Urothelium cell line (cell line): ENCODE data around the gene CHMP4B.

Experiments
- DNase-seq: peaks from one replicate; pipeline ENCODE4 v3.0.0; 2011; ENCODE audit warnings: low spot score, mixed read lengths
- FAIRE-seq: peaks from 2 replicates; lab custom pipeline; 2011; peaks lifted over from hg19 to GRCh38; lab: Jason Lieb, UNC

CHMP4B gene

GRCh38 chr20:33837096-33837830 is 26.1 kb downstream of the CHMP4B start:
- DNase-seq (no peak), FAIRE-seq (no peak)

GRCh38 chr20:33838035-33838864 is 27.1 kb downstream of the CHMP4B start:
- FAIRE-seq, result no peak
- DNase-seq, result no peak

GRCh38 chr20:33839591-33839990 is 28.4 kb downstream of the CHMP4B start:
- no peak for DNase-seq
- no peak for FAIRE-seq

- DNase-seq (no peak), FAIRE-seq (no peak)
Measured at GRCh38 chr20:33840160-33840559, 29.0 kb downstream of the CHMP4B start.

GRCh38 chr20:33840759-33841435 is 29.7 kb downstream of the CHMP4B start:
- FAIRE-seq (no peak), DNase-seq (no peak)

- FAIRE-seq (no peak), DNase-seq (no peak)
Measured at GRCh38 chr20:33841436-33841799, 30.3 kb downstream of the CHMP4B start.

- no peak for FAIRE-seq
- DNase-seq, result no peak
Measured at GRCh38 chr20:33842346-33842745, 31.2 kb downstream of the CHMP4B start.

- FAIRE-seq (no peak), DNase-seq (no peak)
Measured at GRCh38 chr20:33843050-33843449, 31.9 kb downstream of the CHMP4B start.

GRCh38 chr20:33843854-33844253 is 32.7 kb downstream of the CHMP4B start:
- FAIRE-seq (no peak), DNase-seq (no peak)

- FAIRE-seq (no peak), DNase-seq (no peak)
Measured at GRCh38 chr20:33846291-33846935, 35.3 kb downstream of the CHMP4B start.

GRCh38 chr20:33847006-33847405 is 35.9 kb downstream of the CHMP4B start:
- FAIRE-seq (no peak), DNase-seq (no peak)

- FAIRE-seq (no peak), DNase-seq (no peak)
Measured at GRCh38 chr20:33848391-33848790, 37.2 kb downstream of the CHMP4B start.

- DNase-seq (no peak), FAIRE-seq (no peak)
Measured at GRCh38 chr20:33850159-33850558, 39.0 kb downstream of the CHMP4B start.

GRCh38 chr20:33851842-33852466 is 40.8 kb downstream of the CHMP4B start:
- FAIRE-seq, result no peak
- DNase-seq, result no peak

- FAIRE-seq (no peak), DNase-seq (no peak)
Measured at GRCh38 chr20:33852626-33853506, 41.7 kb downstream of the CHMP4B start.

GRCh38 chr20:33853507-33853813 is 42.3 kb downstream of the CHMP4B start:
- FAIRE-seq, result no peak
- no peak for DNase-seq

- FAIRE-seq, result no peak
- no peak for DNase-seq
Measured at GRCh38 chr20:33857722-33858563, 46.8 kb downstream of the CHMP4B start.

- DNase-seq (no peak), FAIRE-seq (no peak)
Measured at GRCh38 chr20:33858666-33859065, 47.5 kb downstream of the CHMP4B start.

- DNase-seq (no peak), FAIRE-seq (no peak)
Measured at GRCh38 chr20:33859157-33859695, 48.1 kb downstream of the CHMP4B start.
